Measurements from ENCODE around the gene PTPRG.

PTPRG gene

DNA sequence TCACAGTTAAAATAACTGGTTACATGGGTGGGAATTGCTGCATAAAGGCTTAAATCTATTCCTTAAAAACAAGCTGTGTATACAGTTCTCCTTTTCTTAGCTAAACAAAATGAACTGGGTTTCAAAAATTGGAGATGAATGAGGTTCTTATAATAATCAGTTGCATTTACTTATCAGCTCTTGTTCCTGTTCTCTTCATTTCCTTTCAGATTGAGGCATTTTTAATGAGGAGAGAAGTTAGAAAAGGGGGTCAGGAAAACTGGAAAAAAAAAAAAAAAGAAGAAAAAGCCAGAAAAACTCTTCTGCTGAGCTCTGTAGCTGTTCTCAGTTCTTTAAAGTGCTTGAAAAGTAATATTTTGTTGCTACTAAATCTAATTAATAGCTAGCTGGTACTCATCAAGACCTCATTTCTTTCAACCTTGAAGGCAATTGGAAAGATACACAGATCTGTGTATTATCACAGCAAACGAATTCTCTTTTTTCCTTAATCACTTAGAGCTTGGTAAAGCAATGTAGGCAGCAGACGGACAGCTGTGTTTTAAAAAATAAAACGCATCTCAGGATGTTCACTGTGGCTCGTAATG lies 32.2 kb downstream of the PTPRG start:
- Histone ChIP-seq H3K36me3 (ENCODE audit: insufficient read depth, low read length) (peaks cover 11% of the 10 kb centered on the region), H3K27me3 (ENCODE audit: insufficient read depth, low read length) (no peaks in the 10 kb centered on the region), H3K4me3 (ENCODE audit: low read length) (no peak overlapping the region), H3K9ac (ENCODE audit: low read depth, low read length) (no peak overlapping the region), H3K4me1 (ENCODE audit: insufficient read depth, low read length) (peaks cover 55% of the 10 kb centered on the region), H3K9me3 (ENCODE audit: insufficient read depth, low read depth, low read length) (no peaks in the 10 kb centered on the region), H3K27ac (ENCODE audit: low read depth, low read length) (no peak overlapping the region)
- WGBS: 93% methylated on average over 4 of the region's 4 CpGs

GRCh38 chr3:61594144-61594963 lies 33.0 kb downstream of the PTPRG start:
- H3K36me3 ChIP-seq (ENCODE audit: insufficient read depth, low read length): peaks cover 5% of the 10 kb centered on the region; the same call in 1 of the 2 replicates
- WGBS: 79% methylated on average over 9 of the region's 12 CpGs
- H3K27ac ChIP-seq (ENCODE audit: low read depth, low read length): no peak overlapping the region
- peaks cover 55% of the 10 kb centered on the region for H3K4me1 ChIP-seq (ENCODE audit: insufficient read depth, low read length)
- H3K9ac ChIP-seq (ENCODE audit: low read depth, low read length): no peak overlapping the region
- no peaks in the 10 kb centered on the region for H3K9me3 ChIP-seq (ENCODE audit: insufficient read depth, low read depth, low read length)
- H3K27me3 ChIP-seq (ENCODE audit: insufficient read depth, low read length): no peaks in the 10 kb centered on the region
- no peak overlapping the region for H3K4me3 ChIP-seq (ENCODE audit: low read length)

- Histone ChIP-seq H3K27ac (ENCODE audit: low read depth, low read length) (no peak overlapping the region), H3K4me3 (ENCODE audit: low read length) (no peak overlapping the region), H3K9me3 (ENCODE audit: insufficient read depth, low read depth, low read length) (no peaks in the 10 kb centered on the region), H3K9ac (ENCODE audit: low read depth, low read length) (no peak overlapping the region), H3K4me1 (ENCODE audit: insufficient read depth, low read length) (peaks cover 55% of the 10 kb centered on the region), H3K36me3 (ENCODE audit: insufficient read depth, low read length) (peaks cover 4% of the 10 kb centered on the region; the same call in 1 of the 2 replicates), H3K27me3 (ENCODE audit: insufficient read depth, low read length) (no peaks in the 10 kb centered on the region)
- WGBS: 89% methylated on average over 9 of the region's 9 CpGs
These were observed 33.6 kb downstream of the PTPRG start for GRCh38 chr3:61594964-61595285.

DNA sequence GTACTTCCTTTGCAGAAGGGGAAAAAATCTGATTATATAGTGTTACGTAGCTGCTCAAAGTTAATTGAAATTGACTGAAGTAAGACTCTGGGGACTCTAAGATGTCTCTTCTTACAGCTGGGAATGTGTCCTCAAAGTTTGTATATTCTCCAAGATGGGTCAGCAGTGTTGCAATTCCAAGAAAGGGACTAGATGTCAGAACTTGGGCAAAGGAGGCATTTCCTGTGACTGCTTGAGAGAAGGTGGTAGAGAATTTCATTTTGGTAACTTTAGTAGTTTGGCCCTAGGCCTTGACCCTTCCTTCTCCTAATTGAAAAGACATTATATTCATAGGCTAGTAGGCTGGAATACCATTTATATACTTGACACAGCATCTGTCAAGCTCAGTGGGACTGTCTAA lies 33.9 kb downstream of the PTPRG start:
- 42% methylated on average over 1 of the region's 1 CpG for WGBS
- H3K9me3 ChIP-seq (ENCODE audit: insufficient read depth, low read depth, low read length): no peaks in the 10 kb centered on the region
- H3K4me1 ChIP-seq (ENCODE audit: insufficient read depth, low read length): peaks cover 55% of the 10 kb centered on the region
- no peak overlapping the region for H3K4me3 ChIP-seq (ENCODE audit: low read length)
- no peak overlapping the region for H3K9ac ChIP-seq (ENCODE audit: low read depth, low read length)
- H3K27ac ChIP-seq (ENCODE audit: low read depth, low read length): no peak overlapping the region
- peaks cover 4% of the 10 kb centered on the region; the same call in 1 of the 2 replicates for H3K36me3 ChIP-seq (ENCODE audit: insufficient read depth, low read length)
- H3K27me3 ChIP-seq (ENCODE audit: insufficient read depth, low read length): no peaks in the 10 kb centered on the region

- 95% methylated on average over 3 of the region's 3 CpGs for WGBS
- H3K27ac ChIP-seq (ENCODE audit: low read depth, low read length): no peak overlapping the region
- no peak overlapping the region for H3K9ac ChIP-seq (ENCODE audit: low read depth, low read length)
- H3K9me3 ChIP-seq (ENCODE audit: insufficient read depth, low read depth, low read length): no peaks in the 10 kb centered on the region
- H3K4me1 ChIP-seq (ENCODE audit: insufficient read depth, low read length): peaks cover 55% of the 10 kb centered on the region
- H3K27me3 ChIP-seq (ENCODE audit: insufficient read depth, low read length): no peaks in the 10 kb centered on the region
- H3K4me3 ChIP-seq (ENCODE audit: low read length): no peak overlapping the region
- H3K36me3 ChIP-seq (ENCODE audit: insufficient read depth, low read length): peaks cover 4% of the 10 kb centered on the region; the same call in 1 of the 2 replicates
These were observed 34.5 kb downstream of the PTPRG start for GRCh38 chr3:61595826-61596225.

DNA sequence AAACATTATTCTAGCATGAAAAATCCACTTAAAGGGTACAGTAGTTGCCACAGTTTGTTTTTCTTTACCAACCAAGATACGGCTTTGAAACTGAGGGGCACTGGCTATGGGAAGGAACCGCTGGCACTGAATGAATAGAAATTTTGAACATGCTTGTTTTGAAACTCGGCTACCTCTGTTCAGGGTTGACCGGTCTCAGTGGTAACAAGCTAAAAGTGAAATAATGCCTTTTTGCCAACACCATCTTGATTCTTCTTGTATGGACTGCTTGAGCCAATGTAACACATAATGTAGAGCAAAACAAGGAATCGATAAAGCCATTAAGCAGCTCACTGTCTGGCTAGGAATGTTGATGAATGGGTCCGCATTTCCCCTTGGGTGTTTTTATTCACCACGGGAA lies 36.5 kb downstream of the PTPRG start:
- peaks cover 2% of the 10 kb centered on the region; the same call in 1 of the 2 replicates for H3K9me3 ChIP-seq (ENCODE audit: insufficient read depth, low read depth, low read length)
- no peak overlapping the region for H3K4me3 ChIP-seq (ENCODE audit: low read length)
- H3K27me3 ChIP-seq (ENCODE audit: insufficient read depth, low read length): no peaks in the 10 kb centered on the region
- peaks cover 6% of the 10 kb centered on the region for H3K36me3 ChIP-seq (ENCODE audit: insufficient read depth, low read length)
- H3K9ac ChIP-seq (ENCODE audit: low read depth, low read length): no peak overlapping the region
- H3K4me1 ChIP-seq (ENCODE audit: insufficient read depth, low read length): peaks cover 46% of the 10 kb centered on the region
- no peak overlapping the region for H3K27ac ChIP-seq (ENCODE audit: low read depth, low read length)
- 90% methylated on average over 7 of the region's 7 CpGs for WGBS

DNA sequence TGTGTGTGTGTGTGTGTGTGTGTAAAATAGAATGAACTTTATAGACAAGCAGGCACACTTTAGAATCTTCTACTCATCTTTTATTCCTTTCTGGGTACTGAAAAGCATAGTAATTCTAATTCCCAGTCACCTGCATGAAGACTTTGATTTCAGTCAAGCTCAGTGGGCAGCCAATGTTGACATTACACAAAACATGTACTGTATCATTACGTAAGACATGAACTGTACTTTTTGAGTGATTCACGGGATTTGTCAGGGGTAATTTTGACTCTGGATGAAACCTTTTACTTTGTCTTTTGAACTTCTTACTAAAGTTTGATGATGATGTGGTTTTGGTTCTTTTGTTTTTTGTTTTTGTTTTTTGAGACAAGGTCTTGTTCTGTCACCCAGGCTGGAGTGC lies 38.8 kb downstream of the PTPRG start:
- peaks cover 22% of the 10 kb centered on the region for H3K36me3 ChIP-seq (ENCODE audit: insufficient read depth, low read length)
- H3K4me1 ChIP-seq (ENCODE audit: insufficient read depth, low read length): peaks cover 30% of the 10 kb centered on the region
- H3K9me3 ChIP-seq (ENCODE audit: insufficient read depth, low read depth, low read length): peaks cover 5% of the 10 kb centered on the region; the same call in 1 of the 2 replicates
- no peak overlapping the region for H3K27ac ChIP-seq (ENCODE audit: low read depth, low read length)
- 97% methylated on average over 2 of the region's 2 CpGs for WGBS
- no peak overlapping the region for H3K4me3 ChIP-seq (ENCODE audit: low read length)
- no peaks in the 10 kb centered on the region for H3K27me3 ChIP-seq (ENCODE audit: insufficient read depth, low read length)
- no peak overlapping the region for H3K9ac ChIP-seq (ENCODE audit: low read depth, low read length)

GRCh38 chr3:61601831-61602230 lies 40.5 kb downstream of the PTPRG start:
- Histone ChIP-seq H3K9me3 (ENCODE audit: insufficient read depth, low read depth, low read length) (peaks cover 5% of the 10 kb centered on the region; the same call in 1 of the 2 replicates), H3K4me1 (ENCODE audit: insufficient read depth, low read length) (peaks cover 14% of the 10 kb centered on the region), H3K36me3 (ENCODE audit: insufficient read depth, low read length) (peaks cover 37% of the 10 kb centered on the region), H3K4me3 (ENCODE audit: low read length) (no peak overlapping the region), H3K27me3 (ENCODE audit: insufficient read depth, low read length) (no peaks in the 10 kb centered on the region), H3K27ac (ENCODE audit: low read depth, low read length) (no peak overlapping the region), H3K9ac (ENCODE audit: low read depth, low read length) (no peak overlapping the region)
- WGBS: 94% methylated on average over 4 of the region's 4 CpGs

- 96% methylated on average over 2 of the region's 3 CpGs for WGBS
- H3K27me3 ChIP-seq (ENCODE audit: insufficient read depth, low read length): no peaks in the 10 kb centered on the region
- H3K36me3 ChIP-seq (ENCODE audit: insufficient read depth, low read length): peaks cover 39% of the 10 kb centered on the region
- peaks cover 5% of the 10 kb centered on the region; the same call in 1 of the 2 replicates for H3K9me3 ChIP-seq (ENCODE audit: insufficient read depth, low read depth, low read length)
- H3K27ac ChIP-seq (ENCODE audit: low read depth, low read length): no peak overlapping the region
- H3K9ac ChIP-seq (ENCODE audit: low read depth, low read length): no peak overlapping the region
- H3K4me1 ChIP-seq (ENCODE audit: insufficient read depth, low read length): peaks cover 9% of the 10 kb centered on the region
- H3K4me3 ChIP-seq (ENCODE audit: low read length): no peak overlapping the region
These were observed 41.1 kb downstream of the PTPRG start for GRCh38 chr3:61602466-61602865.

DNA sequence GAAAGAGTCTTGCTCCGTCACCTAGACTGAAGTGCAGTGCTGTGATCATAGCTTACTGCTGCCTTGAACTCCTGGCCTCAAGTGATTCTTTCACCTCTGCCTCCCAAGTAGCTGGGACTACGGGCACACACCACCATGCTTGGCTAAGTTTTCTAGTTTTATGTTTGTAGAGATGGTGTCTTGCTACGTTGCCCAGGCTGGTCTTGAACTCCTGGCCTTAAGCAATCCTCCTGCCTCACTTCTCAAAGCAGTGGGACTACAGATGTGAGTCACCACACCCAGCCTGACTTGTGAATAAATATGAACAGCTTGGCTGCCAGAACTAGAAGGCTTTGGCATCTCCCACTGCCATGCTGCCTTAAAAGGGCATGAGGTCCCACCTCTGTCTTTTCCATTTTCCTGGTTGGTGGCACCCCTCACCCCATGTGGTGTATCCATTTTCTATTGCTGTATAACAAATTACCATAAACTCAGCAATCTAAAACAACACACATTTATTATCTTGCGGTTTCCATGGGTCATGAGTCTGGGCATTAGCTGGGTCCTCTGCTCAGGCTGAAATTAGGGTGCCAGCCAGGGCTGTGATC lies 44.3 kb downstream of the PTPRG start:
- H3K4me1 ChIP-seq (ENCODE audit: insufficient read depth, low read length): no peaks in the 10 kb centered on the region
- peaks cover 5% of the 10 kb centered on the region; the same call in 1 of the 2 replicates for H3K9me3 ChIP-seq (ENCODE audit: insufficient read depth, low read depth, low read length)
- H3K27me3 ChIP-seq (ENCODE audit: insufficient read depth, low read length): no peaks in the 10 kb centered on the region
- no peak overlapping the region for H3K9ac ChIP-seq (ENCODE audit: low read depth, low read length)
- no peak overlapping the region for H3K4me3 ChIP-seq (ENCODE audit: low read length)
- H3K36me3 ChIP-seq (ENCODE audit: insufficient read depth, low read length): peaks cover 36% of the 10 kb centered on the region
- H3K27ac ChIP-seq (ENCODE audit: low read depth, low read length): no peak overlapping the region
- over 99% methylated on average over 4 of the region's 4 CpGs for WGBS

- no peak overlapping the region for H3K4me3 ChIP-seq (ENCODE audit: low read length)
- H3K9ac ChIP-seq (ENCODE audit: low read depth, low read length): no peak overlapping the region
- H3K9me3 ChIP-seq (ENCODE audit: insufficient read depth, low read depth, low read length): peaks cover 5% of the 10 kb centered on the region; the same call in 1 of the 2 replicates
- no peak overlapping the region for H3K27ac ChIP-seq (ENCODE audit: low read depth, low read length)
- 0 out of 2 replicates have a peak, but pooled peaks cover under 1% of the 10 kb centered on the region for H3K4me1 ChIP-seq (ENCODE audit: insufficient read depth, low read length)
- no peaks in the 10 kb centered on the region for H3K27me3 ChIP-seq (ENCODE audit: insufficient read depth, low read length)
- H3K36me3 ChIP-seq (ENCODE audit: insufficient read depth, low read length): peaks cover 36% of the 10 kb centered on the region
- WGBS: 97% methylated on average over 6 of the region's 6 CpGs
These were observed 44.8 kb downstream of the PTPRG start for GRCh38 chr3:61606196-61606595.

All from HUES64 (cell line).